Stimulated activated effector memory CD8-positive, alpha-beta T cell treated with anti-CD3 and anti-CD28 coated beads, Interleukin-12 subunit alpha, Interleukin-12 subunit beta, amount 100 ng/mL, for 72 hours (primary cell): ENCODE measurements around the gene IL1RAPL2.

Experiments used
- ATAC-seq: fragments of 150-1000 bp; cut with Tn5 transposase; 2 replicates; pipeline ENCODE4 v1.10.0; 2021
- DNase-seq, 2 donors: peaks; one replicate each; pipeline ENCODE4 v3.0.0; 2021 to 2022; ENCODE audit warnings: low spot score in 2 of 2
- H3K27ac Mint-ChIP-seq: one replicate; pipeline ENCODE4 v1.8.0; 2022; ENCODE audit warnings: mild to moderate bottlenecking, mixed read lengths
- H3K36me3 Mint-ChIP-seq: one replicate; pipeline ENCODE4 v1.8.0; 2022; ENCODE audit warnings: mild to moderate bottlenecking, mixed read lengths
- H3K4me1 Mint-ChIP-seq: one replicate; pipeline ENCODE4 v1.8.0; 2022; ENCODE audit warnings: mixed read lengths
- H3K4me3 Mint-ChIP-seq: one replicate; pipeline ENCODE4 v1.8.0; 2022; ENCODE audit warnings: mild to moderate bottlenecking, mixed read lengths
- H3K9me3 Mint-ChIP-seq: one replicate; pipeline ENCODE4 v1.8.0; 2022; ENCODE audit warnings: mixed read lengths

The IL1RAPL2 gene

DNA sequence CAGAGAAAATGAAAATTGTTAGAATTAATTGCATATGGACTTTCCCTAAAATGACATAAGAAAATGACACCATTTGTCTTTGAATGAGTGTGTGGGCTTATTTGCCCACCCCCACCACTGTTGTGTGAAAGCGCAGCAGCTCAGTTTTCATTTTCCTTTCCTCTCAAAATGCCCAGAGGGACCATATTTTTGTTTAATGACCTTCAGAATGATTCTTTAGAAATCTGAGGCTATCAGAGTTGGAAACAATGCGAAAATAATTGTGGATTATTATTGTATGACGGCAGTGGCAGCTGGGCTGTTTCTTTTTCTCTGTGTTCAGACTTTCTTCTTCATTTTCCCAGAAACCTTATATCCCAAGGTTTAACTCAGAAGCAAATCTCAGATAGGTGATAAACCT, 699.1 kb downstream of the IL1RAPL2 start:
- H3K4me1 Mint-ChIP-seq, result no peaks in the 10 kb centered on the region
- peaks cover 5% of the 10 kb centered on the region for H3K9me3 Mint-ChIP-seq
- H3K4me3 Mint-ChIP-seq, result no peak overlapping the region
- DNase-seq (no peak), ATAC-seq (no peak)
- H3K27ac Mint-ChIP-seq, result no peak overlapping the region
- H3K36me3 Mint-ChIP-seq, result no peaks in the 10 kb centered on the region

DNA sequence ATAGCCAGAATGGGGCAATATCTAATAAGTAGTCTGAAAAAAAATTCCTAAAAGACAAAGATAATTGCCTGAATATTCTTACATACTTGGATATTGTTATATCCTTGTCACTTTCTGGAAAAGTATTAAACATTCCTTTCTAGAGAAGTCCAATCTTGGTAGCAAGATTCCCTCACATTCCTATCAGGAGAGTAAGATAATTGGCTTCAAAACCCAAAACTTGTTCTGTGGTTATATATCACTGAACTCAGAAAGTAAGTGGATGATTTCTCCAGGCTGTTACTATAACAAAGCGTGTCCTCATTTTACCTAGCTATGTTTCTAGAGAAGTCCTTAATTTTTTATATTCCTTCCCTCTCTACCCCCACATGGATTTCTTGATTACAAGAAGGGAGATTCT, 700.5 kb downstream of the IL1RAPL2 start:
- H3K27ac Mint-ChIP-seq, result no peak overlapping the region
- H3K4me1 Mint-ChIP-seq, result no peaks in the 10 kb centered on the region
- ATAC-seq (no peak), DNase-seq (no peak)
- H3K4me3 Mint-ChIP-seq, result no peak overlapping the region
- H3K9me3 Mint-ChIP-seq, result peaks cover 2% of the 10 kb centered on the region
- H3K36me3 Mint-ChIP-seq, result no peaks in the 10 kb centered on the region

DNA sequence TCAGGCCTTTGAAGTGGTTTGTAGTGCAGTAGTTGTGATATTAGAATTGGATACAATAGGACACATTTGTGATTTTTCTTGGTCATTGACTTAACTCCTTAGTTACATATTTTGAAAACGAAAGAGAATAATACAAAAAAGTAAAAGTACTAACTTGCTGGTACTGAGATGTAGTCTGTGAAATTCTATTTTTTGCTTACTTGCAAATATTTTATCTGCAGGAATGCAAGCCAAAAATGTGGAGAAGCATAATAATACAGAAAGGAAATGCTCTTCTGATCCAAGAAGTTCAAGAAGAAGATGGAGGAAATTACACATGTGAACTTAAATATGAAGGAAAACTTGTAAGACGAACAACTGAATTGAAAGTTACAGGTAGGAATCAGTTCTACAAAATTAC, 701.2 kb downstream of the IL1RAPL2 start:
- ATAC-seq, result no peak

DNA sequence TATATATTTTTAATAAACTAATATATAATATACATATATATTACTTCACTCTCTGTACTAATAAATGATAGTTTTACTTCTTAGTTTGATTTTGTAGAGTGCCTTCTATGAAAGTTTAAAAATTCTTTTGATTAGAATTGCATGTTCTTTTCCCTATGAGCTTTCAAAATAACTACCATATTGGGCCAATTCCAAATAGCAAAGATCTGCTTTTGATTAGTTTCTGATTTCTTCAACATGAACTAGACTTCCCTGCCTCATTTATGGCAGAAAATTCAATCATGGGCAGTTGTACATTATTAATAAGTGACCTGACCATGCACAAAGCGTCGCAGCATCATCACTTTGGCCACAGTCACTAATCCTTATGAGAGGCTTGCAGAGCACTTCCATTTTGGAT, 703.4 kb downstream of the IL1RAPL2 start:
- no peaks in the 10 kb centered on the region for H3K36me3 Mint-ChIP-seq
- no peak for ATAC-seq
- H3K9me3 Mint-ChIP-seq, result peaks cover 2% of the 10 kb centered on the region
- no peak overlapping the region for H3K27ac Mint-ChIP-seq
- H3K4me1 Mint-ChIP-seq, result no peaks in the 10 kb centered on the region
- DNase-seq, result no peak
- H3K4me3 Mint-ChIP-seq, result no peak overlapping the region

More for the DNA sequence above, 701.2 kb downstream of the IL1RAPL2 start:
- no peak overlapping the region for H3K27ac Mint-ChIP-seq
- no peaks in the 10 kb centered on the region for H3K36me3 Mint-ChIP-seq
- H3K9me3 Mint-ChIP-seq, result peaks cover 2% of the 10 kb centered on the region
- DNase-seq, result no peak
- no peaks in the 10 kb centered on the region for H3K4me1 Mint-ChIP-seq
- H3K4me3 Mint-ChIP-seq, result no peak overlapping the region

DNA sequence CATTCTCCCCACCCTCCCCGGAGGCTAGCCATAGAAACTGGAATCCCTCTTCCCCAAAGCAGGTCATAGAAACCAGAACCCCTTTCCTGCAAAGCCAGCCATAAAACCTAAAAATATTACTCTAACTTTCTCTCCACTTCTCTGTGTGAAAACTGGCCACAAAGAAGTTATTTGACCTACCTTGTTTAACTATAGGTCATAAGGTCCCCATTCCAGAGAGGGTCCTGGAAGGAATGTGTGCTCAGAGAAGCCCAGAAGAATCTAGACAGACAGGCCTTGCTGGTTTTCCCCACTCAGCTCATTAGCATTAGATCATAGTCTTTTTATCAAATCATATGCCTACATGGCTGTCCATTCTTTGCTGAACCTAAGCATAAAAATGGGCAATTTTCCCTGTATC, 707.3 kb downstream of the IL1RAPL2 start:
- Mint-ChIP-seq H3K4me3 (no peak overlapping the region), H3K36me3 (no peaks in the 10 kb centered on the region), H3K27ac (no peak overlapping the region), H3K4me1 (no peaks in the 10 kb centered on the region), H3K9me3 (peaks cover 2% of the 10 kb centered on the region)
- ATAC-seq (no peak), DNase-seq (no peak)

DNA sequence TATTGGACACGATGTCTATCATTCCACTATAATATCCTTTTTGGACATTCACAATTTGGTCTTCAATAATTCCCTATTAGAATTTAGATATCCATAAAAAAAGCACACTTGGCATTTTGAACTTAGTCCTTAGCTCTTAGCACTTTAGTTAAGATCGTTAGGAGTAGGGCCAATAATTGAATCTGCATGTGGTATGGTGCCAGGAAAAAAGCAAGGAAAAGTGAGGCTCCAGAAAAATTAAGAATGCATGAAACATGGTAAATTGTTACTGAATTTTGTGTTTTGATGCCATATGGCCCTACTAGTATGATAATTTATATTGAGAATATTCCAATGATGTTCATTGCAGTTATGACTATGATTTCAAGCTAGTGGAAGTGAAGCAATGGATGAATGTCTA, 708.1 kb downstream of the IL1RAPL2 start:
- DNase-seq (no peak), ATAC-seq (no peak)
- H3K4me1 Mint-ChIP-seq, result no peaks in the 10 kb centered on the region
- no peak overlapping the region for H3K4me3 Mint-ChIP-seq
- H3K9me3 Mint-ChIP-seq, result peaks cover 2% of the 10 kb centered on the region
- no peak overlapping the region for H3K27ac Mint-ChIP-seq
- H3K36me3 Mint-ChIP-seq, result no peaks in the 10 kb centered on the region

DNA sequence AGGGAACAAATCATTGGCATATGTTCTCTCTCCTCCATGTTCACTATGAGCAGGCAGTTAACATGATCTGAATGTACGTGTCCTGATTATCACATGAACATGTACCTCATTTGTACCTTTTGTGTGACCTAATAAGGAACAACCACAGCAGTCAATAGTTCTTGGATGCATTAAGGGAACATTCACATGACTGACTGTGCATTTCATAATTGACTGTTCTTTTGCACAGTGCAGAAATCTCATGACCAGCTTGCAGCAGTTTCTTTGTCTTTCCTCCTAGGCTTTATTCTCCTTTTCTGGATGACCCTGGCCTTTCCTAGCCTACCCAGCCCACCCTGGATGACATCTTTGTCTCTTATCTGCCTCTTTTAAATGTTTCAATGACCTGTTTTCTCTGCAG, 711.1 kb downstream of the IL1RAPL2 start:
- ATAC-seq (no peak), DNase-seq (no peak)
- peaks cover 2% of the 10 kb centered on the region for H3K9me3 Mint-ChIP-seq
- no peaks in the 10 kb centered on the region for H3K36me3 Mint-ChIP-seq
- no peaks in the 10 kb centered on the region for H3K4me1 Mint-ChIP-seq
- H3K27ac Mint-ChIP-seq, result no peak overlapping the region
- H3K4me3 Mint-ChIP-seq, result no peak overlapping the region

DNA sequence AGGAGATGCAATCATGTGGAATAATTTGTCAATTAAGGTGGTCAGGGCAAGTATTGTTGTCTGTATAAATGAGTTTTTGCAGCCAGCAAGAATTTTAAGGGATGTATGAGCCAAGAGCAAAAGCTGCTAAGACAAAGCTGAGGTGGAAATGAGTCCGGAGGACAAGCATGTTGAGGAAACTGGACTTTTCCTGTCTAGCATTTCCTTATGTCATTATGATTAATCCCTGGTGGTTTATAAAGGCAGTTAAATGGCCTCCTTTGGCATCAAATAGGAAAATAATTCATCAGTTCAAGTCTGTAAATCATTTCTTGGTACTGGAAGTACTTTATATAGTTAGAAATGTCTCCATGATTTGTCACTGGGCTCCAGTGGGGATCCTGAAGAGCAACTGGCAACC, 716.1 kb downstream of the IL1RAPL2 start:
- ATAC-seq (no peak), DNase-seq (no peak)
- H3K4me1 Mint-ChIP-seq, result no peaks in the 10 kb centered on the region
- peaks cover 2% of the 10 kb centered on the region for H3K9me3 Mint-ChIP-seq
- no peaks in the 10 kb centered on the region for H3K36me3 Mint-ChIP-seq
- no peak overlapping the region for H3K4me3 Mint-ChIP-seq
- no peak overlapping the region for H3K27ac Mint-ChIP-seq

DNA sequence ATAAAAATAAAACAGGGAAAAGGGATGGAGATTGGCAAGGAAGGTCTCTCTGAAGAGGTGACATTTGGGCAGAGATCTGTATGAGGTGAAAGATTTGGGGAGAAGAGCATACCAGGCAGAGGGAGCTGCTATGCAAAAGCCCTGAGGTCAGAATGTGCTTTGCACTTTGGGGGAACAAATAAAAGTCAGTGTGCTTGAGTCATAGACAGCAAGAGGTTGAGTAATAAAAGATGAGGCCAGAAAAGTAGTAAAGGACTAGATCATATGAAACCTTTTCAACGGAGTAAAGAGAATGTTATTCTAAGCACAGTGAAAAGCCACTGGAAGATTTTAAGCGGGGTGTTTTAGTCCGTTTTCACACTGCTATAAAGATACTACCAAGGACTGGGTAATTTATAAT, 731.0 kb downstream of the IL1RAPL2 start:
- Mint-ChIP-seq H3K9me3 (peaks cover 9% of the 10 kb centered on the region), H3K27ac (no peak overlapping the region), H3K4me3 (no peak overlapping the region), H3K36me3 (no peaks in the 10 kb centered on the region), H3K4me1 (no peaks in the 10 kb centered on the region)
- no peak for DNase-seq
- no peak for ATAC-seq

DNA sequence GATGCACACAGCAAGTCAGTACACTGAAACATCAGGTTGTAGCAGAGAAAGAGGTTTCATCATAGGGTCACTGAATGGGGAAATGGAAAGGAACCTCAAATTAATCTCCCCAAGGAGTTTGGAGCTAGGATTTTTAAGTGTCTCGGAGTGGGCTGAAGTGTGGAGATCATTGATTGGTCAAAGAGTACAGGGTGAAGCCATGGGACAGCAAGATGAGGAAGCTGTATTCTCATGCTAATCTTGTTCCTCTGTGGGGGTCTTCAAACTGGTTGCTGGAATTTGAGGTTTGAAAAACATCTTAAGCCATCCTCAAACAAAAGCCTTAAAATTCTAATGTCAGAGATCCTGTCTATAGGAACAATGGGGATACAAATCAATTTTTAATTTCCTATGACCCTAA, 733.3 kb downstream of the IL1RAPL2 start:
- Mint-ChIP-seq H3K27ac (no peak overlapping the region), H3K4me1 (no peaks in the 10 kb centered on the region), H3K36me3 (no peaks in the 10 kb centered on the region), H3K4me3 (no peak overlapping the region), H3K9me3 (peaks cover 9% of the 10 kb centered on the region)
- ATAC-seq, result no peak
- no peak for DNase-seq

DNA sequence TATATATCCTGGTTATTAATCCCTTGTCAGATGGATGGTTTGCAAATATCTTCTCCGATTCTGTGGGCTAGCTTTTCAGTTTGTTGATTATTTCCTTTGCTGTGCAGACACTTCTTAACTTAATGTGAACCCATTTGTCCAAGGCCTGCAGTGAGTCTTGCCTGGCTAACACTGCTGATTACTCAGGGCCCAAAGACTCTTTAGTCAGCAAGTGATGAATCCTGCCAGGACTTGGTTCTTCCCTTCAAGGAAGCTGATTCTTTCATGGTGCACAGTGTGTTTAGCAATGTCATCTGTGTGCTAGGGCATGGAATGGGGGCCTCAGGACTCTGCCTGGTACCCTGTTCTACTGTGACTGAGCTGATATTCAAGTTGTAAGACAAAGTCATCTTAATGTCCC, 736.2 kb downstream of the IL1RAPL2 start:
- H3K27ac Mint-ChIP-seq, result no peak overlapping the region
- DNase-seq (no peak), ATAC-seq (no peak)
- H3K4me1 Mint-ChIP-seq, result no peaks in the 10 kb centered on the region
- no peaks in the 10 kb centered on the region for H3K36me3 Mint-ChIP-seq
- H3K9me3 Mint-ChIP-seq, result peaks cover 9% of the 10 kb centered on the region
- no peak overlapping the region for H3K4me3 Mint-ChIP-seq

DNA sequence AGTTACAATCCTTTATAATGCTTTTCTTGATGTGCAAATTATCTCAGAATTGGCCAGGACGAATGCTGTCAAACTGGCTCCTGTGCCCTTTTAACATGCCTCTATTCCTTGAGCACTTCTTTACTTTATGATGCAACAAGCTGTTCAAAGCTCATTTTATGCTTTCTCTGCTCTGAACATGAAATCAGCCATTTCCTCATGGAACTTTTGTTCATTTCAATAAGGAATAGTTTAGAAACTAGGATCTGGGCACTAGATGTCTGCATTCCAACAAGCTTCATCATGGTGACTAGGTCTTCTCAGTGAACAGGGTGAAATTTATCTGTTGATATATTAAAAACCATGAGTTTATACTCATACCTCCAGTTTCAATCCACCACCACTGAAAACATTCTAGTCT, 741.8 kb downstream of the IL1RAPL2 start:
- Mint-ChIP-seq H3K36me3 (no peaks in the 10 kb centered on the region), H3K27ac (no peak overlapping the region)
- ATAC-seq, result no peak

DNA sequence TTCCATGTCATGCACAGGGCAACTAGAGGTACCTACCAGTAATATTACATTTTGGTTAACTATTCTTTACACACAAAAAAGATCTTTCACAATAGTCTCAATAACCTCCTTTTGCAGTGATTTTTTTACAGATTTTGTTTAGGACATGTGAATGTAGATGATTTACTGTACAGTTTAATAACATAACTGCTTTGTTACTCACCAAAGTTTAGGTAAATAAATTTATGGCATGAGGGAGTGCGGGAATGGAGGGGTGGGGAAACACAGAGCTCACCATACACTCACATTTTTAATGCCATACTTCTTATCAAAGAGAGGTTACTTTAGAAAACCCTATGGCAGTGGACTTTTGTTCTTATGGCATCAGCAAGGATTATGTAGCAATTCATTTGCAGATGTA, 747.6 kb downstream of the IL1RAPL2 start:
- ATAC-seq, result no peak
- H3K4me3 Mint-ChIP-seq, result no peak overlapping the region
- H3K27ac Mint-ChIP-seq, result no peak overlapping the region
- H3K36me3 Mint-ChIP-seq, result no peaks in the 10 kb centered on the region
- H3K4me1 Mint-ChIP-seq, result no peaks in the 10 kb centered on the region
- DNase-seq, result no peak
- H3K9me3 Mint-ChIP-seq, result no peaks in the 10 kb centered on the region

More for the DNA sequence above, 741.8 kb downstream of the IL1RAPL2 start:
- Mint-ChIP-seq H3K4me1 (no peaks in the 10 kb centered on the region), H3K9me3 (no peaks in the 10 kb centered on the region), H3K4me3 (no peak overlapping the region)
- DNase-seq, result no peak

DNA sequence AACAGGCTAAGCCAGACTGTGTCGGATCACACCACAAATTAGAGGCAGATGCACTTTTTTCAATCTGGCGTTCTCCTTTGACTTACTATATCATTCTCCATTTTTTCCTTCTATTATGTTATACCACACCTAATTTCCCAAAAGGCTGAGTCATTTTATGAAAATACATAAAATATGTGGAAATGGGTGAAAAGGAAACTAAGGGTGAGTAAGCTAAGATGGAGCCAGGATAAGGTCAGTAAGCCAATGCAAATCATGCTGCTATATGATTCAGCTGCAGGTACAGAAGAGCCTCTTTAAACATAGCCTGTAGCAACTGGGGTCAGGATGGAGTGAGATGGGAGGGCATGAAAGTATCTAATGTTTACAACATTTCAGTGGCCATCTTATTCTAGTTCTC, 748.5 kb downstream of the IL1RAPL2 start:
- no peak for ATAC-seq
- no peaks in the 10 kb centered on the region for H3K4me1 Mint-ChIP-seq
- H3K4me3 Mint-ChIP-seq, result no peak overlapping the region
- no peak overlapping the region for H3K27ac Mint-ChIP-seq
- no peaks in the 10 kb centered on the region for H3K36me3 Mint-ChIP-seq
- H3K9me3 Mint-ChIP-seq, result no peaks in the 10 kb centered on the region
- no peak for DNase-seq

DNA sequence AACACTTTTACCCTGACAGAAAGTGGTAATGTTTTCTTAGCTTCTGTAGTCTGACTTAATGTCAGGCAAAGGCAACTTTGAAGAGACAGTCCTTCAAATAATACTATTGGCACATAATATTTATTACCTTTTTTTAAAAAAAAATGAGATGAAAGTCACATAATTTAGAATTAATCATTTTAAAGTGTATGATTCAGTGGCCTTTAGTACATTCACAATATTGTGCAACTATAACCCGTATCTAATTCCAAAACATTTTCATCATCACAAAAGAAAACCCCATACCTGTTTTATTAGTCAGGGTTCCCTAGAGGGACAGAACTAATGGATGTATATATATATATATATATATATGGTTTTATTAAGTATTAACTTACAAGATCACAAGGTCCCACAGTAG, 749.2 kb downstream of the IL1RAPL2 start:
- ATAC-seq (no peak), DNase-seq (no peak)
- Mint-ChIP-seq H3K36me3 (no peaks in the 10 kb centered on the region), H3K27ac (no peak overlapping the region), H3K4me1 (no peaks in the 10 kb centered on the region), H3K4me3 (no peak overlapping the region), H3K9me3 (peaks cover 1% of the 10 kb centered on the region)

DNA sequence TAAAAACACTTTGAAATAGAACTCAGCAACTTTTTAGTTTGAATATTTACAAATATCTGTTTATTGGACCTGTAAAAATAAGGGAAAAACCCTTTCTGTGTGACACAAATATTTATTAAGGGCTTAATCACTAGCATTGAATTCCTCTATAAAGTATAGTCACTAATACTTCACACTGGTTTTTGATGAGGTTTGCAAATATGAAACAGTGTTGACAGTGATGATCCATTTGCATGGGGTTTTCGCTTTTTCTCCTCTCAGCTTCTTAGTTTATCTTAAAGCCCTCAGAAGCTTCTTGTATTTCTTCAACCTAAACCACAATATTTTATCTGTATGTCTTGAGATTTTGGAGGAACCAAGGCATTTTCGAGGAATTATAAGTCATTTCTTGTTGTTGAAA, 751.1 kb downstream of the IL1RAPL2 start:
- no peaks in the 10 kb centered on the region for H3K36me3 Mint-ChIP-seq
- no peaks in the 10 kb centered on the region for H3K4me1 Mint-ChIP-seq
- ATAC-seq (no peak), DNase-seq (no peak)
- H3K4me3 Mint-ChIP-seq, result no peak overlapping the region
- peaks cover 4% of the 10 kb centered on the region for H3K9me3 Mint-ChIP-seq
- H3K27ac Mint-ChIP-seq, result no peak overlapping the region

DNA sequence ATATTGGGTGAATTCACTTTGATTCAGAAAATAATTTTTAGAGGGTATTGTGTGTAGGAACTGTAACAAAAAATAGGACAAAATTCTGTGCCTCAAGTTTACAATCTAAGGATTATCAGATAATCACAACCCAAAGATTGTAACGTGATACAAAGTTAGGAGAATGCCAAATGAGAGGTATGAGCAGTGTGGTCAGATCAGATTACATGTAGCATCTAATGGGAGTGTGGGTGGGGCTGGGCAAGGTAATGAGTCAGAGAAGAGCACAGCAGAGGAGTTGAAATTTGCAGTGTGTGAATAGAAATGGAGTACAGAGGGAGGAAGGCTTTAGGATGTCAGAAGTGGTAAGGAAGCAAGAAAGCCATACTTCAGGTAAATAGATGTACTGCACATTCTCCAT, 757.9 kb downstream of the IL1RAPL2 start:
- no peaks in the 10 kb centered on the region for H3K36me3 Mint-ChIP-seq
- no peak for ATAC-seq
- H3K9me3 Mint-ChIP-seq, result peaks cover 7% of the 10 kb centered on the region
- no peak for DNase-seq
- no peak overlapping the region for H3K27ac Mint-ChIP-seq
- no peak overlapping the region for H3K4me3 Mint-ChIP-seq
- no peaks in the 10 kb centered on the region for H3K4me1 Mint-ChIP-seq
